GM18505 (cell line): ENCODE measurements around the gene VGLL4.
"Not testable (repeated sequence)": the region's sequence is repeated elsewhere in the genome, so short reads cannot be mapped to it uniquely, and the experiment has no call there.

Source experiments
- ATAC-seq: cut with Tn5 transposase; IDR thresholded peaks from one replicate; pipeline ENCODE4 v1.9.1; 2021; ENCODE audit not compliant: unreplicated experiment
- POLR2A ChIP-seq: IDR thresholded peaks from 4 replicates; pipeline ENCODE4 v1.6.1; 2011; ENCODE audit warnings: borderline replicate concordance; ENCODE audit not compliant: insufficient read depth, insufficient read length; ENCODE audit errors: extremely low read depth

The VGLL4 gene

DNA sequence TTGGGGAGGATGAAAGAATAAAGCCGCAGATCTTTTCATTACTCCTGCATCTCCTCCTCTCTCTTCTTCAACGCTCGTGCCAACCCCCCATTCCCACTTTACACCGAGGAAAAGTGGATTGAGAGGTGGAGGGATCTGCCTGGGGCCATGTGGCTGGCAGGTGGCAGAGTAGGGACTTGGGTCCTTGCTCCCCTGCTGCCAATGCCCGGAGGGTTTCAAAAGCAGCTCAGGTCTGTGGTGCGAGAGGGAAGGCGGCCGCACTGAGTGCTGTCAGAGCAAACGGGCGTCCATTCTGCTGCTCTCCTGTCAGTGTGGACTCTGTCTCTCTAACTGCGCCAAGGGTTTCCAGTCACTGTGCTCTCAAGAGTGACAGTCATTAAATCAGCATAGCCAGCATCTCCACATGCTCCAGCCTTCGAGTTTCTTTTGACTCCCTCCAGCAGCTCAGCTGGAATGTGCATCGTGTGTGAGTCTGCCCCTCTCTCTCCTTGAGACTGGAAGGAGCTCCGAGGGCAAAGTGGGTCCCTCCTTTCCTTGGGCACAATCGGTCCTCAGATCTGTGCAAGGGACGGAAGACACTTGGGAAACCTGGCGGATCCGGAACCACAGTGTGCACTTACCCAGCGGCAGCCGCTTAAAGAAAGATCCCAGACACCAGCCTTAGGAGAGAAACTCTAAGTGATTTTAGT, 68.6 kb downstream of the VGLL4 start:
- TF ChIP-seq POLR2A, result no peak
- no peak for ATAC-seq

DNA sequence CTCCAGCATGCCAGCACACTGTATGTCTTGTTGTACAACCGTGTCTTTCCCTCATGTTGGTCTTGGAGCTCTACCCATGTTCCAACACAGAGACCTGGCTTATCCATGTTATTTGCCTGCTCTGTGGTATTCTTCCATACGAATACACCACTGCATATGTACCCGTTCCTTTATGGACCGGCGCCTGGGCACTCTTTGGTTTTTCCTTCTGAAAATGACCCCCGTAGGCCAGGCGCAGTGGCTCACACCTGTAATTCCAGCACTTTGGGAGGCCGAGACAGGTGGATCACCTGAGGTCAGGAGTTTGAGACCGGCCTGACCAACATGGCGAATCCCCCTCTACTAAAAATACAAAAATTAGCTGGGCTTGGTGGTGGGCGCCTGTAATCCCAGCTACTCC, 71.1 kb downstream of the VGLL4 start:
- ATAC-seq, result not testable (repeated sequence)

DNA sequence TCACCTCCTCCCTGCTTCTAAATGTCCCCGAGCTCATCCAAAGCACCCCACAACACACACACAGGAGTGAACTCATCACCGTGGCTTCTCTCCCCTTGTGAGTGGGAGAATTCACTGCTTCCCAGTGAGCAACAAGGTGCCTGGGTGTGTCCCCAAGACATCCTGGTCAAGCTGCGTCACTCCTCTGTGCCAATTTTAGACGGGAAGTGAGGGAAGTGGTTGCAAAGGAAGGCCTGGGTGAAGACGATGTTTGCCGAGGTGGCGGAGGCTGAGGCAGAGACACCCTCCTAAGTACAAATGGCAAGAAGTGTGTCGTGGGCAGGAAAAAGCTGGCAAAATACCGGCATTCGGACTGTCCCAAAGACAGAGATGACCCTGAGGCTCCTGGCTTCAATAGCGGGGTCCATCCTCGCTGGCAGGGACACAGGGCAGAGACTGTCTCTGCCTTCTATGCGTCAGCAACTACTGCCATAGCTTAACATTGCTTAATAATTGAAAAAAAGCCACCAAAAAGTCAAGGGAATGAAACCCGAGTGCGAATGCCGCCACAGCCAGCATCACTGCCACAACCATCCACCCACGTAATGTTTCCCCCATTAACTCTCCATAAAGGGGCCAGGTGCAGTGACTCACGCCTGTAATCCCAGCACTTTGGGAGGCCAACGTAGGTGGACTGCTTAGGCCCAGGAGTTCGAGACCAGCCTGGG, 72.8 kb downstream of the VGLL4 start:
- ATAC-seq, result no peak
- no peak for TF ChIP-seq POLR2A

DNA sequence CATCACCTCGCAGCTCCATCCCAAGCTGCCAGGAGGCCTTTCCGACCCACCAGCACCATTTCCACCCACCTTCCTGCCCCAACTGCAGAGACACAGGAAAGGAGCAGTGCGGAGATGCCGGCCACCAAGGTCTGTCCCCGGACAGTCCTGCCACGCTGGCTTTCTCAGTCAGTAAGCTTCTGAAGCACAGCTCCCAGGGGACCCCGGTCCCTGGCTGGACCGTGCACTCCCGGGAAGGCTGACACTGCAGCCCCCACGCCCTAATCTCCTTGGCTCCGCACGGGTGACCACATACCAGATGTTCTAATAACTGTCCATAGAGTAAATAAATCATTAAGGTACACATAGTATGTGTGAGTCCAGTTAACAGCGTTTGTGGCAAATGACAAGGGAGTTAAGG, 73.5 kb downstream of the VGLL4 start:
- ATAC-seq, result no peak
- TF ChIP-seq POLR2A, result no peak

DNA sequence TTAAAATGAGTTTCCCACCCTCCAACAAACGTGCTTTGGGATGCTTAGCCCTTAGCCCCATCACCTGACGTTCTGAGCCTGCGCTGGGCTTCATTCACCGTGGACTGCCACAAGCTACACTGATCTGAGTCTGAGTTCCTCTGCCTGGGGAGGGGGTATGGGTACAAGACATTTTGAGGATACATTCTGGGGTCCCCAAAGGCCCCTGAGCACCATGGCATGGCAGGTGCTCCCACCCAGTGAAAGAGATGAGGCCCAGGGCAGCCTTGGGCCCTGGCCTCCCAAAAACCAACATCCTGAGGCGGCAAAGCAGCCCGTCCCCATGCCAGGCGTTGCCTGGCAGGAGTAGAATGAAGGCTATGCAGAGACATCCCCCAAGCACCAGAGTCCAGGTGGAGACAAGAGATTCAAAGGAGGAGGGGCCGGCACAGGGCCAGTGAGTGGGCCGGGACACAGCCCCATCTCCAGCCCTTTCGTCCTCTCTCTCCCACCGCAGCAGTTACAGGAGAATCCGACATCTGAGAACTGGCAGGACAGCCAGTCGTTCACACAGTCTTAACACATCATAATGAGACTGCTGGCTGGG, 74.5 kb downstream of the VGLL4 start:
- no peak for TF ChIP-seq POLR2A
- ATAC-seq, result no peak

DNA sequence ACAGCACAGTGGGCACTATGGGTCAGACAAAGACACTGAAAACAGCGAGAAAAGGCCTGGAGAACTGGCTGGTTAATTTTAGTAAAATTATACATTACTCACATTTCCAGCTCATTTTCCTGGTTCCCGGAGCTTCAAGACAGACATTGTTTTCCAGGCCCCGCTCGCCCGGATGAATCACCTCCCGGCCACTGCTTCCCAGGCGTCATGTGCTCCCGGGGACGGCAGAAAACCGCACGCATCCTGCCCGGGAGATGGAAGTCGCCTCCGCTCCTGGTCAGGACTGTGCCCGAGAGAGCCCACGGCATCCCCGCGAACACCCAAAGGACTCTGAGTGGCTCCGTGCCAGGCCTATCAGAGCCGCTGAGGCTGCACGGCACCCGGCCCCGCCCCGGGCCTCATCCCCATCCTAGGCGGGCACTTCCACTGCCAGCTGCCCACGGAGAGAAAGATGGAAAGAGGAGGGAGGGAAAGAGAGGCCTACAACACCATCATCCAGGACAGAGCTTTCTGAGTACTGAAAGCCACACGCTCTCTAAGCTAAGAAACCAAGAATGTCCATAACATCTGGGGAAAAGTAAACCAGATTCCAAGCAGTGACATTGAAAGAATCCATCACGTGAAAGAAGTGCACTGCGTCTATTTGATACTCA, 75.1 kb downstream of the VGLL4 start:
- no peak for TF ChIP-seq POLR2A
- no peak for ATAC-seq

DNA sequence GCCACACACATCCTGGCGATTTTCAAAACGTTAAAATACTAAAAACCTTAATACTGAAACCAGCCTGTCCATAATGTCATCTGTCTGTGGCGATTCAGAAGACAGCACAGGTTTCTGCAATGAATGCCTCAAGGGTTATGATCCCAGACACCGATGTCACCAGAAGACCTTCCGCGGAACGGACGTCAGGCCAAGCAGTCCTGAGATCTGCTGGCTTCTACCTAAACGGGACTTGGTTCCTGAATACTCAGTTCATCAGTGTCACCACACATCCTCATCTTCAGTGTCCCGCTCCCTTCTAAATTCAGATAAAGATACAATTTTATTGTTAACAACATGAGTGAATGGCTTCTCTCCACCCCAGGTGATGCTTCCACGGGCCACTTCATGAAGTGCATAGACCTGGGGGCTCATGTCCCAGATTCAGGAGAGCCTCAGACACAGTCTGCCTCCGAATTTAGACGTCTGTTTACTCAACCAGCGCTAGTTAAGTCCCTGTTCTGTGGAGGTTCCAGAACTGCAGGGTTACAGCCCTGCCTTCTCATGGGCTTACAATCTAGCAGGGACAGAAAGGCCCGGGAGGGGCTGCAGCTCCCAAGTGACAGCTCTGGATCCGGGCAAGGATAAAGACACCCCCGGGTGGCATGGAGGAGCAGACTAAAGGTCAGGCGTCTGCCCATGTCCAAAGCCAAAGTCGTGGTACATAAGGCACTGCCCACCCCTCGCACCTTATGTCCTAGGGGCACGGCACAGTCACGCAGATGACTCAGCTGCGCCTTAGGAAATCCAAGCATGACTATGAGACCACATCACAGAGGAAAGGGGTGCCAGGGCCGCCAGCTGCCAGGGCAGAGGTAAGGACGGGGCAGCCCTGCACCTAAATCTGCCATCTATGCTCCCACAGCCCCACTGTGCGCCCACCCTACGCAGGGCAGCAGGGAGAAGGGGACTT, 75.9 kb downstream of the VGLL4 start:
- no peak for TF ChIP-seq POLR2A
- ATAC-seq, result no peak

DNA sequence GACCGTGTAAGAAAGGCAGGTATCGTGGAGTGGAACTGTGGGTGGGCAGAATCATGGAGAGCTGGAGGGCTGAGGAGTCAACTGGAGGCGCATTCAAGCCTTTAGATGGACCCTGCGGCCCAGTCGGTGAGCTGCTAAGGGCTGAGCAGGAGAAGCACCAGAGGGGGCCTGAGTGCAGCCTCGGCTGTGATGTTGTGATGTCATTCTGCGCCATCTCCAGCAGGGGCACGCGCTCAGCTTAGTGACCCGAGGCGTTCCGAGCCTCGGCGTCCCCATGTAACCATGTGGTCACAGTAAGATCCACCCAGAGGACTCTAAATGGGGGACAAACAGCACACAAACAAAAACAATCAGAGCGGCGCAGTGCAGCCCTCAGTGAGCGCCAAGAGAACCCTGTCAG, 76.8 kb downstream of the VGLL4 start:
- no peak for ATAC-seq
- no peak for TF ChIP-seq POLR2A

DNA sequence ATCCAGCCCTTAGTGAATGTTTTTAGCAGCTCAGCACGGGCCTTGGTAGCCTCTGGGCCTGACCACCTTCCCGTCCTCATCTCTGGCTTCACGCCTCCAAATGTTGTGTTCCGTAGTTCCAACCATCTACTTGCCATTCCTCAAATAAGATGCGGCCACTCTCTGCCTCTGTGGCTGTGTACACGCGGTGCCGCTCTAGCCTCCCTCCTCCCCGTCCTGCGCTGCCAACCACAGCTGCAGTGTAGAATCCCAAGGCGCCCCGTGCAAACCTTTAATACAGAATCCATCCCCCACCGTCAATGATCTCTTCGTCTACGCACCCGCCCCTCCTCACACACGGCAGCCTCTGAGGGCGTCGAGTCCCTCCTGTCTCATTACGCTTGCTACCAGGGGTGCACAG, 77.2 kb downstream of the VGLL4 start:
- no peak for ATAC-seq
- no peak for TF ChIP-seq POLR2A

DNA sequence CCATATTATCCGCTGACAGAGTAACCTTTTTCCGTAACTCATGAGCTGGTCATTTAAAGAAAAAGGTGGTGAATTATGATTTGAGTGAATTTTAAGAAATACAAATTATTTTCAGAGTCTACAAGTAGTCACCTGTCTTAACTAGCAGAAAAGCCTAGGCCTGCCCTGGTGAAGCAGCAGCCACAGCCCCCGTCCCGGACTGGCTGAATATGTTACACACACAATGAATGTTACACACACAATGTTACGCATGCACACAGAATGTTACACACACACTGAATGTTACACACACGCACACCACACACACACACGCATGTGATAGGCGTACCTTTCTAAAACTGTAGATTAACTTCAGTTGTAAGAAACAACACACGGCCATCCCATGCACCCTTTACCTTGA, 77.8 kb downstream of the VGLL4 start:
- TF ChIP-seq POLR2A, result no peak
- ATAC-seq, result no peak

DNA sequence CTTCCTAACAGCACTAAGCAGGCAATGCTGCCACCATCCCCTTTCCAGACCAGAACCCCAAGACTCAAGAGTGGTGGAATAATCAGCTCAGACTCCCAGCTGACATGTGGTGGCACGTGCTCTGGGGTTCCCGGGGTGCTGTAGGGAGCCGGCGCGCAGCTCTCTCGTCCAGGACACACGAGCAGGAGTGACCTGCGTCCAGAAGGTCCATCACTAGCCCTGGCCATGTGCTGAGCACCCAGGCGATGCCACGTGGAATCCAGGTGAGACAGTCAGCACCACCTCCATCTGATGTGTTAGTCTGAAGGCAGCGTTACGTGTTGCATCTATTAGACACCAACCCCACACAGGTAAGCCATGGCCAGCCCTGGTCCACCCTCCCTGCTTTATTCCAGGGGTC, 78.2 kb downstream of the VGLL4 start:
- TF ChIP-seq POLR2A, result no peak
- no peak for ATAC-seq

DNA sequence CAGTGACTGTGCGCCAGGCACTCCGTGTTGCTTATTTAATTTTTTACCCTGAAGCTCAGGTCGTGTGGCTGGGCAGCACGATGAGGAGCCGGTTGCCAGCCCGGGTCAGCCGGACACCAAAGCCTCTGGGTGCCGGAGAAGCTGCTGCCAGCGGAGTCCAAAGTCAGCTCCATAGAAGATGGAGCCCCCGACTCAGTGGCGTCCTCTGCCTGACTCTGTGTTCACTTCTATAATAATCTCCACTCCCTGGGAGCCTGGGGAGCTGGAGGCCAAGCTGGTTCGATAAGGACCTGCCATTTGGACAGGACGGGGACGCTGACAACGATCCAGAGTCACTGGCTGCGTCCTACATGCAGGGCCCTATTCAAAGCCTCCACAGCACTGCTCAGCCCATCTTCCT, 78.6 kb downstream of the VGLL4 start:
- ATAC-seq, result no peak
- no peak for TF ChIP-seq POLR2A

DNA sequence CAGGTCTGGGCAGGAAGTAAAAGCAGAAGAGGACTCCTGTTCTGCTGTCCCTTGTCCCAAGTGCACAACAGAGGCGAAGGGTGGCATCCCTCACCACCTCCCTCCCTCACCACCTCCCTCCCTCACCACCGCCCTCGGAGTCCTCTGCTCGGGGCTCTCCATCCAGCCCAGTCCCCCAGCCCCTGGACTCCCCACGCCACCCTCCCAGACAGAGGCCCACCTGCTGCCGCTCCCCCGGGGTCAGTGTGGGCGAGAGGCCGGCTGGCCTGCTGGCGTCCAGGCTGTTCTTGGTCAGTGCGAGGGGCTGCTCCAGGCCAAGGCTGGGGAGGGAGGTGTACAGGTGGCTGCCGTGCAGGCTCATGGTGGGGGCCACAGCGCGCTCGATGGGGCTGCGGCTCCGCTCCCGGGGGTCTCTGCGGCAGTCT, 79.1 kb downstream of the VGLL4 start:
- TF ChIP-seq POLR2A, result no peak

More for the DNA sequence above, 79.1 kb downstream of the VGLL4 start:
- ATAC-seq, result no peak
